HepG2 (cell line): ENCODE measurements around the gene ACADS. TPM values are rescaled to one million over a fixed set of nuclear protein-coding genes. Genes with fewer than 3 reads are reported as not detected.

Experiments
- ATAC-seq: fragments of 200-7000 bp; cut with Tn5 transposase; 3 replicates; pipeline ENCODE4 v1.9.1; 2020; ENCODE audit warnings: mild to moderate bottlenecking, moderate library complexity
- BruUV-seq: library from RNA; stranded (reverse); fragments of 400-500 nt; replicated peaks from 2 replicates; lab custom pipeline; 2021; lab: Mats Ljungman, UMichigan
- CTCF ChIA-PET: fragments of 300-600 bp; formaldehyde crosslinking; extraction: SDS; loops from one replicate; lab custom pipeline; 2021; ENCODE audit warnings: low total read pairs, inconsistent platforms, low intra/inter-chr PET ratio; lab: Yijun Ruan, JAX
- POLR2A ChIA-PET: fragments of 350-600 bp; sonication (Branson Sonifier 250); formaldehyde crosslinking; loops from one replicate; lab custom pipeline; 2020; ENCODE audit warnings: antibody characterized with exemption, inconsistent platforms; lab: Yijun Ruan, JAX
- DNase-seq: peaks from one replicate; pipeline ENCODE4 v3.0.0-alpha.2; 2015; ENCODE audit warnings: low spot score
- FAIRE-seq: peaks from 3 replicates; lab custom pipeline; 2011; peaks lifted over from hg19 to GRCh38; lab: Jason Lieb, UNC
- H2AFZ ChIP-seq: one replicate; pipeline ENCODE4 v1.6.1; 2011; ENCODE audit warnings: low read length, inconsistent platforms
- H3K27ac ChIP-seq: fragments of 300-600 bp; 3 replicates; pipeline ENCODE4 v1.8.0; 2011; ENCODE audit warnings: mixed run types, mild to moderate bottlenecking, mixed read lengths, low read length, inconsistent platforms; ENCODE audit not compliant: insufficient read depth; ENCODE audit errors: extremely low read length
- H3K27me3 ChIP-seq, 2 experiments: fragments of 200-600 bp in 1 of 2; 2 replicates in 1 of 2; 3 replicates in 1 of 2; pipeline versions ENCODE4 v1.6.0 to v1.8.0; 2011; ENCODE audit warnings: low read length in 2 of 2, mild to moderate bottlenecking in 2 of 2, moderate library complexity in 2 of 2, inconsistent platforms in 1 of 2; ENCODE audit not compliant: insufficient read depth in 2 of 2, control insufficient read depth in 1 of 2
- H3K36me3 ChIP-seq, 2 experiments: fragments of 200-600 bp in 1 of 2; replicated peaks in 1 of 2; 2 replicates in 1 of 2; 3 replicates in 1 of 2; pipeline versions ENCODE4 v1.5.1 to v1.8.0; 2011; ENCODE audit warnings: low read length in 2 of 2, inconsistent platforms in 1 of 2; ENCODE audit not compliant: insufficient read depth in 2 of 2, control insufficient read depth in 1 of 2
- H3K4me1 ChIP-seq: 2 replicates; pipeline ENCODE4 v1.5.1; 2012; ENCODE audit warnings: low read length, inconsistent platforms; ENCODE audit not compliant: insufficient read depth
- H3K4me2 ChIP-seq: 2 replicates; pipeline ENCODE4 v1.6.0; 2011; ENCODE audit warnings: low read depth, low read length, inconsistent platforms
- H3K4me3 ChIP-seq, 3 experiments: fragments of 200-600 bp in 1 of 3; sonication (generic), shearing (Covaris generic) in 1 of 3; replicated peaks in 1 of 3; 2 replicates each; pipeline ENCODE4 v1.5.1; 2011 to 2016; ENCODE audit warnings: low read length in 3 of 3, inconsistent platforms in 2 of 3, low read depth in 2 of 3, mild to moderate bottlenecking in 2 of 3, control low read depth in 1 of 3, mixed read lengths in 1 of 3; ENCODE audit not compliant: insufficient read depth in 1 of 3
- H3K79me2 ChIP-seq: one replicate; pipeline ENCODE4 v1.6.1; 2011; ENCODE audit warnings: low read length, inconsistent platforms; ENCODE audit not compliant: insufficient read depth
- H3K9ac ChIP-seq: 2 replicates; pipeline ENCODE4 v1.6.0; 2011; ENCODE audit warnings: mild to moderate bottlenecking, low read depth, low read length, inconsistent platforms; ENCODE audit not compliant: insufficient read depth
- H3K9me3 ChIP-seq: 2 replicates; pipeline ENCODE4 v1.5.1; 2012; ENCODE audit warnings: mild to moderate bottlenecking, low read length
- H4K20me1 ChIP-seq: 2 replicates; pipeline ENCODE4 v1.6.0; 2011; ENCODE audit warnings: inconsistent platforms, mild to moderate bottlenecking, low read length, moderate library complexity; ENCODE audit not compliant: insufficient read depth
- ADNP ChIP-seq: sonication (generic); formaldehyde crosslinking; IDR thresholded peaks from 2 replicates; pipeline ENCODE4 v1.4.0; 2020; ENCODE audit warnings: missing genetic modification reagents
- ARID2 ChIP-seq: sonication (generic); formaldehyde crosslinking; IDR thresholded peaks from 2 replicates; pipeline ENCODE4 v1.8.1; 2022; ENCODE audit warnings: mild to moderate bottlenecking, missing genetic modification reagents, borderline replicate concordance
- CBX1 ChIP-seq: IDR thresholded peaks from one replicate; pipeline ENCODE4 v1.6.1; 2016; ENCODE audit warnings: antibody characterized with exemption, low read depth
- CSRNP1 ChIP-seq: sonication (generic); formaldehyde crosslinking; IDR thresholded peaks from 2 replicates; pipeline ENCODE4 v1.8.1; 2023; ENCODE audit warnings: mild to moderate bottlenecking, missing genetic modification reagents
- FOXA1 ChIP-seq, 2 experiments: fragments of 450-650 bp in 1 of 2; sonication (generic) in 1 of 2; formaldehyde crosslinking in 1 of 2; IDR thresholded peaks; 2 replicates each; pipeline versions ENCODE4 v1.4.0 to v1.6.1; 2016 to 2020; ENCODE audit warnings: missing genetic modification reagents in 1 of 2
- HES4 ChIP-seq: sonication (generic); formaldehyde crosslinking; IDR thresholded peaks from 2 replicates; pipeline ENCODE4 v1.9.0; 2021; ENCODE audit warnings: mild to moderate bottlenecking, missing genetic modification reagents, borderline replicate concordance
- HHEX ChIP-seq: IDR thresholded peaks from 2 replicates; pipeline ENCODE4 v1.6.1; 2016; ENCODE audit warnings: control low read depth
- MAX ChIP-seq: IDR thresholded peaks from 2 replicates; pipeline ENCODE4 v1.6.1; 2012; ENCODE audit warnings: inconsistent platforms
- NFE2L1 ChIP-seq: sonication (generic); formaldehyde crosslinking; IDR thresholded peaks from 2 replicates; pipeline ENCODE4 v1.4.0; 2020; ENCODE audit warnings: missing genetic modification reagents, mild to moderate bottlenecking, borderline replicate concordance
- NKX3-1 ChIP-seq: sonication (generic); formaldehyde crosslinking; IDR thresholded peaks from 2 replicates; pipeline ENCODE4 v1.5.0; 2020; ENCODE audit warnings: missing genetic modification reagents
- PITX1 ChIP-seq: sonication (generic); formaldehyde crosslinking; IDR thresholded peaks from 2 replicates; pipeline ENCODE4 v1.5.1; 2020; ENCODE audit warnings: mild to moderate bottlenecking, missing genetic modification reagents
- POGZ ChIP-seq: sonication (generic); formaldehyde crosslinking; IDR thresholded peaks from 2 replicates; pipeline ENCODE4 v1.4.0; 2020; ENCODE audit warnings: mild to moderate bottlenecking, missing genetic modification reagents
- POLR2AphosphoS2 ChIP-seq: IDR thresholded peaks from 2 replicates; pipeline ENCODE4 v1.6.1; 2011; ENCODE audit warnings: low read depth, low read length, improper control_type of control experiment
- UBTF ChIP-seq: sonication (generic); formaldehyde crosslinking; IDR thresholded peaks from 2 replicates; pipeline ENCODE4 v1.4.0; 2020; ENCODE audit warnings: mild to moderate bottlenecking, missing genetic modification reagents
- ZNF746 ChIP-seq: sonication (generic); formaldehyde crosslinking; IDR thresholded peaks from 2 replicates; pipeline ENCODE4 v1.8.0; 2022; ENCODE audit warnings: mild to moderate bottlenecking, missing genetic modification reagents
- ZNF773 ChIP-seq: sonication (generic); formaldehyde crosslinking; IDR thresholded peaks from 2 replicates; pipeline ENCODE4 v1.4.0; 2020; ENCODE audit warnings: missing genetic modification reagents, borderline replicate concordance
- ZNF777 ChIP-seq: sonication (generic); formaldehyde crosslinking; IDR thresholded peaks from 2 replicates; pipeline ENCODE4 v1.4.0; 2020; ENCODE audit warnings: missing genetic modification reagents
- WGBS: methylation state at CpG from one replicate; pipeline ENCODE4 v1.1.6; 2017; ENCODE audit warnings: low lambda C conversion rate; 5-methylcytosine and 5-hydroxymethylcytosine counted together
- in situ Hi-C: cut with HindIII; loops from 2 replicates; pipeline ENCODE4 v1.10.0; 2017; ENCODE audit warnings: low pct_unique_long_range_greater_than_20kb; ENCODE audit not compliant: extremely low pct_ligation_motif_present
- intact Hi-C: fragments of 100-400 bp; cut with micrococcal nuclease; formaldehyde crosslinking; loops from one replicate; pipeline ENCODE4 v1.10.0; 2022; ENCODE audit not compliant: unreplicated experiment
- polyA plus RNA-seq, 8 experiments: library from polyadenylated mRNA; depleted of rRNA in 3 of 8; stranded (reverse) in 7 of 8; unstranded in 1 of 8; fragments of >200 nt; fragmentation: Illumina TruSeq in 4 of 8; extraction: Trizol in 4 of 8; gene quantifications; 2 replicates each; pipeline versions ENCODE4 v1.2.1 to v1.2.3, GENCODE V29; 2011 to 2016; ENCODE audit warnings: low read depth in 4 of 8, missing spikeins in 1 of 8, mixed read lengths in 1 of 8; ENCODE audit not compliant: insufficient read depth in 1 of 8
- total RNA-seq, 5 experiments: library from RNA; depleted of rRNA; stranded (reverse); fragments of >200 nt; fragmentation: Illumina TruSeq; extraction: Trizol; gene quantifications; 2 replicates each; pipeline ENCODE4 v1.2.3, GENCODE V29; 2016; ENCODE audit warnings: low read depth in 1 of 5
- TF ChIP-seq, protein P1 (sequence below): IDR thresholded peaks from 2 replicates; pipeline ENCODE4 v1.6.1; 2016; ENCODE audit warnings: low read depth
- TF ChIP-seq, protein P2 (sequence below): sonication (generic); formaldehyde crosslinking; IDR thresholded peaks from 2 replicates; pipeline ENCODE4 v1.8.0; 2022; ENCODE audit warnings: mild to moderate bottlenecking, missing genetic modification reagents; ENCODE audit not compliant: insufficient replicate concordance

Gene ACADS
- total and polyA plus RNA-seq, 2 of the 13 experiments (the other 11 are each of a cell fraction or from before 2014, with no cell fraction given), result 17.4 to 27.7 TPM

DNA sequence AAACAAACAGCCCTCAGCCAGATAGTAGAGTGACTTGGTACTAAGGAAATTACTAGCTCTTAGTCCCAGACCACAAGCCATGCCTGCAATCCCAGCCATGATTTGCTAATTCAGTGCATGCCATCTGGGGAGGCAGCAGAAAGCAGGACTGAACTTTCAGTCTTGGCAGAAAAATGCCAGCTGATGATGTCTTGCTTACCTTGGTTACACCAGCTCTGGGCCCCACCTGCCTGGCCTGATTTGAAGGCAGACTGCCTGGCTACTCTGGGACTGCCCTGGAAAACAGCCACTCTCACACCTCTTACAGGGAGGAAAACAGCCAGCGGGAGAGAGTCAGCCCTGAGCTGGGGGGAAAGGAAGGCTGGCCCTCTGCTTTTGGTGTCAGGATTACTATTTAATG lies 20.0 kb upstream of the ACADS start (continued):
- TF ChIP-seq CSRNP1 (no peak), ARID2 (no peak), ZNF773 (CRISPR knock-in tag) (no peak), HHEX (CRISPR knock-in tag) (no peak), UBTF (CRISPR knock-in tag) (no peak), PITX1 (CRISPR knock-in tag) (no peak)
- TF ChIP-seq, protein P1, sequence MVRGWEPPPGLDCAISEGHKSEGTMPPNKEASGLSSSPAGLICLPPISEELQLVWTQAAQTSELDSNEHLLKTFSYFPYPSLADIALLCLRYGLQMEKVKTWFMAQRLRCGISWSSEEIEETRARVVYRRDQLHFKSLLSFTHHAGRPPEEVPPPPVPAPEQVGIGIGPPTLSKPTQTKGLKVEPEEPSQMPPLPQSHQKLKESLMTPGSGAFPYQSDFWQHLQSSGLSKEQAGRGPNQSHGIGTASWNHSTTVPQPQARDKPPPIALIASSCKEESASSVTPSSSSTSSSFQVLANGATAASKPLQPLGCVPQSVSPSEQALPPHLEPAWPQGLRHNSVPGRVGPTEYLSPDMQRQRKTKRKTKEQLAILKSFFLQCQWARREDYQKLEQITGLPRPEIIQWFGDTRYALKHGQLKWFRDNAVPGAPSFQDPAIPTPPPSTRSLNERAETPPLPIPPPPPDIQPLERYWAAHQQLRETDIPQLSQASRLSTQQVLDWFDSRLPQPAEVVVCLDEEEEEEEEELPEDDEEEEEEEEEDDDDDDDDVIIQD (CRISPR knock-in tag), result no peak

- H3K4me2 ChIP-seq, result no peak overlapping the region
- BruUV-seq, result no TSS peak
- 75% methylated on average over 5 of the region's 5 CpGs for WGBS
- FAIRE-seq (no peak), DNase-seq (no peak), ATAC-seq (no peak)
- POLR2A ChIA-PET, result no interaction called here
- in situ Hi-C loops, result no loop called here
- no peaks in the 10 kb centered on the region for H4K20me1 ChIP-seq
- H3K9ac ChIP-seq, result no peak overlapping the region
- H3K27me3 ChIP-seq, result no peaks in the 10 kb centered on the region
- peaks cover 5% of the 10 kb centered on the region for H3K79me2 ChIP-seq
- peaks cover 36% of the 10 kb centered on the region for H3K4me1 ChIP-seq
- no peak overlapping the region for H3K4me3 ChIP-seq
- H3K27ac ChIP-seq, result no peak overlapping the region
- H2AFZ ChIP-seq, result no peak overlapping the region
- H3K9me3 ChIP-seq, result no peaks in the 10 kb centered on the region
- CTCF ChIA-PET, result no interaction called here
- H3K36me3 ChIP-seq, result peaks cover 3 to 11% of the 10 kb centered on the region in 2 experiments
- intact Hi-C loops, result no loop called here
- no peak for TF ChIP-seq ZNF746 (CRISPR knock-in tag)
- TF ChIP-seq CBX1, result no peak
- TF ChIP-seq, protein P2, sequence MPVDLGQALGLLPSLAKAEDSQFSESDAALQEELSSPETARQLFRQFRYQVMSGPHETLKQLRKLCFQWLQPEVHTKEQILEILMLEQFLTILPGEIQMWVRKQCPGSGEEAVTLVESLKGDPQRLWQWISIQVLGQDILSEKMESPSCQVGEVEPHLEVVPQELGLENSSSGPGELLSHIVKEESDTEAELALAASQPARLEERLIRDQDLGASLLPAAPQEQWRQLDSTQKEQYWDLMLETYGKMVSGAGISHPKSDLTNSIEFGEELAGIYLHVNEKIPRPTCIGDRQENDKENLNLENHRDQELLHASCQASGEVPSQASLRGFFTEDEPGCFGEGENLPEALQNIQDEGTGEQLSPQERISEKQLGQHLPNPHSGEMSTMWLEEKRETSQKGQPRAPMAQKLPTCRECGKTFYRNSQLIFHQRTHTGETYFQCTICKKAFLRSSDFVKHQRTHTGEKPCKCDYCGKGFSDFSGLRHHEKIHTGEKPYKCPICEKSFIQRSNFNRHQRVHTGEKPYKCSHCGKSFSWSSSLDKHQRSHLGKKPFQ (CRISPR knock-in tag), result no peak
- TF ChIP-seq ZNF777, result no peak
- no peak for TF ChIP-seq POGZ (CRISPR knock-in tag)
- no peak for TF ChIP-seq FOXA1 (IDR thresholded peaks at IDR 0.05)
- no peak for TF ChIP-seq FOXA1 (CRISPR knock-in tag; IDR thresholded peaks at IDR 0.05)
- no peak for TF ChIP-seq NFE2L1 (CRISPR knock-in tag)
- TF ChIP-seq POLR2AphosphoS2, result no peak
- no peak for TF ChIP-seq HES4
- no peak for TF ChIP-seq ADNP
- no peak for TF ChIP-seq MAX
- no peak for TF ChIP-seq NKX3-1 (CRISPR knock-in tag)
These were observed 19.6 kb upstream of the ACADS start for GRCh38 chr12:120706029-120706428.
